OCI-LY3 (cell line): ENCODE results near the gene CMTM3.

Experiments
- CTCF ChIP-seq: fragments of 200-600, 300-600 bp; sonication (generic); IDR thresholded peaks from 2 replicates; pipeline ENCODE4 v1.5.1; 2014; ENCODE audit warnings: antibody characterized with exemption, low read length, low read depth
- EZH2phosphoT487 ChIP-seq: fragments of 200-600 bp; shearing (Covaris generic); IDR thresholded peaks from 2 replicates; pipeline ENCODE4 v1.6.1; 2018; ENCODE audit warnings: antibody characterized with exemption, mixed run types, low read depth

GRCh38 chr16:66591018-66591417 lies 13.5 kb upstream of the CMTM3 start:
- TF ChIP-seq CTCF = no peak
- no peak for TF ChIP-seq EZH2phosphoT487
